T-helper 17 cell (primary cell): ENCODE data around the gene CALR. TPM values are rescaled to one million over a fixed set of nuclear protein-coding genes. Genes with fewer than 3 reads are reported as not detected.
"Not testable (repeated sequence)": the region's sequence is repeated elsewhere in the genome, so short reads cannot be mapped to it uniquely, and the experiment has no call there.

ENCODE experiments used
- ATAC-seq: fragments of 150-1000 bp; cut with Tn5 transposase; 2 replicates; pipeline ENCODE4 v1.10.0; 2021; ENCODE audit warnings: mild to moderate bottlenecking, moderate library complexity
- DNase-seq, 3 donors: peaks; one replicate each; pipeline versions ENCODE4 v3.0.0 to v3.0.0-alpha.2; 2020 to 2021
- H3K9me3 ChIP-seq: one replicate; pipeline ENCODE4 v1.7.0; 2013; ENCODE audit warnings: low read length, mild to moderate bottlenecking; ENCODE audit not compliant: control insufficient read depth, poor library complexity, severe bottlenecking
- H3K27ac Mint-ChIP-seq: one replicate; pipeline ENCODE4 v1.8.0; 2022; ENCODE audit warnings: mild to moderate bottlenecking, moderate library complexity, mixed read lengths
- H3K27me3 Mint-ChIP-seq: one replicate; pipeline ENCODE4 v1.8.0; 2022; ENCODE audit warnings: mixed read lengths
- H3K36me3 Mint-ChIP-seq: one replicate; pipeline ENCODE4 v1.8.0; 2022; ENCODE audit warnings: low read depth, mixed read lengths
- H3K4me1 Mint-ChIP-seq: one replicate; pipeline ENCODE4 v1.8.0; 2022; ENCODE audit warnings: mild to moderate bottlenecking, mixed read lengths
- H3K4me3 Mint-ChIP-seq: one replicate; pipeline ENCODE4 v1.8.0; 2022; ENCODE audit warnings: mild to moderate bottlenecking, moderate library complexity, mixed read lengths
- total RNA-seq, 4 donors: library from RNA in 2 of 4; stranded (reverse) in 2 of 4; gene quantifications; one replicate each; pipeline ENCODE4 v1.2.3 and lab custom pipeline; 2022 to 2026

CALR gene
- total RNA-seq, 2 donors from 2014 or later, result 418 to 472 TPM

- H3K9me3 ChIP-seq, result no peaks in the 10 kb centered on the region
- Mint-ChIP-seq H3K4me3 (no peak overlapping the region), H3K4me1 (peaks cover 23% of the 10 kb centered on the region), H3K27ac (peak overlapping the region; percentile 43), H3K36me3 (peaks cover 7% of the 10 kb centered on the region), H3K27me3 (no peaks in the 10 kb centered on the region)
- DNase-seq, result no peak
- ATAC-seq, result no peak
These were observed 14.2 kb downstream of the CALR start for GRCh38 chr19:12952488-12953137.

GRCh38 chr19:12953138-12953798 is 14.9 kb downstream of the CALR start:
- H3K27me3 Mint-ChIP-seq, result no peaks in the 10 kb centered on the region
- ATAC-seq (no peak), DNase-seq (no peak)
- no peaks in the 10 kb centered on the region for H3K9me3 ChIP-seq
- H3K4me3 Mint-ChIP-seq, result peak overlapping the region; percentile 2
- H3K27ac Mint-ChIP-seq, result peak overlapping the region; percentile 60
- peaks cover 21% of the 10 kb centered on the region for H3K4me1 Mint-ChIP-seq
- H3K36me3 Mint-ChIP-seq, result peaks cover 7% of the 10 kb centered on the region

DNA sequence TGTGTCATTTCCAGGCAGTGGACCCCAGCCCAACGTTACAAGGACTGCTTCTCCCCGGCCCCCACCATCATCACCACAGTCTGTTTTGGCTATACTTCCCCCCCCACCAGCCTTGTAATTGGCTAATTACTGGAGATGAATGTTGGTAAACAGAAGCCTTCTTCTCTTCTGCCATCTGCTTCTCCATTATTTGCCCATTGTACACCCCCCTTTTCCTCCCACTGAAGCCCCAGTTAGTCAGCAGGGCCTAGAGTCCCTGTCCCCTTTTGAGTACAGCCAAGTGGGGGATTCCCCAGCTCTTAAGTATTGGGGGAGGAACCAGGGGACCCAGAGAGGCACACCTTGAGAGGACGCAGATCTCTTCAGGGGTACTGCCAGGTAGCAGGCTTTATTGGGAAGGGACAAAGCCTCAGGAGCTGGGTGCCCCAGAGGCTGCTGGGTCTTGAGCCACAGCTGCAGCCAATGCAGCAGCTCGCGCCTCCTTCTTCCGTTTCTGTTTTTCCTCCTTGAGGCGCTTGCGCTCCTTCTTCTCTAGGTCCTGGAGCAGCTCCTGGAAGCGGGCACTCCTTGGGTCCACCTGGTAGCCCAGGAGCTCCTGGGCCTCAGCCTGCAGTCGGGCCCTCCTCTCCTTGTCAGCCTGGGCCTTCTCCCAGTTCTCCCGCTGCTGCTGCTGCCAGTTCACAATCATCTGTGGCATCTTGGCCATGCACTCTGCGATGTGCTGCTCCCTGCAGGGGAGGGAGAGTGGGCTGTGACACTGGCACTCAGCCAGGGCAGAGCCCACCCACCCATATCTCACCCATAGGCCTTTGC is 15.6 kb downstream of the CALR start:
- ATAC-seq (no peak), DNase-seq (no peak)
- Mint-ChIP-seq H3K4me3 (peak overlapping the region; percentile 28), H3K27ac (peak overlapping the region; percentile 60), H3K27me3 (no peaks in the 10 kb centered on the region), H3K4me1 (peaks cover 21% of the 10 kb centered on the region), H3K36me3 (peaks cover 7% of the 10 kb centered on the region)
- no peaks in the 10 kb centered on the region for H3K9me3 ChIP-seq

GRCh38 chr19:12954612-12954962 is 16.2 kb downstream of the CALR start:
- DNase-seq, result no peak
- no peak for ATAC-seq
- Mint-ChIP-seq H3K27ac (peak overlapping the region; percentile 60), H3K4me3 (peak overlapping the region; percentile 28), H3K36me3 (peaks cover 7% of the 10 kb centered on the region), H3K27me3 (no peaks in the 10 kb centered on the region), H3K4me1 (peaks cover 21% of the 10 kb centered on the region)
- no peaks in the 10 kb centered on the region for H3K9me3 ChIP-seq

DNA sequence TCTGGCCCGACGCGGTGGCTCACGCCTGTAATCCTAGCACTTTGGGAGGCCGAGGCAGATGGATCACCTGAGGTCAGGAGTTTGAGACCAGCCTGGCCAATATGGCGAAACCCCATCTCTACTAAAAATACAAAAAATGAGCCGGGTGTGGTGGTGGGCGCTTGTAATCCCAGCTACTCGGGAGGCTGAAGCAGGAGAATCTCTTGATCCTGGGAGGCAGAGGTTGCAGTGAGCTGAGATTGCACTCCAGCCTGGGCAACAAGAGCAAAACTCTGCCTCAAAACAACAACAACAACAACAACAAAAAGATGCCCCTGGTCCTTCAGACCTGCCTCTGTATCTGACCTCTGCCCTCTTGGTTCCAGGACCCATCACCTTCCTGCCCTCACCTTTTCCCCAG is 17.2 kb downstream of the CALR start:
- peaks cover 19% of the 10 kb centered on the region for H3K4me1 Mint-ChIP-seq
- not testable (repeated sequence) for ATAC-seq, H3K9me3 ChIP-seq, H3K36me3 Mint-ChIP-seq, H3K27me3 Mint-ChIP-seq, DNase-seq
- peak overlapping the region; percentile 87 for H3K4me3 Mint-ChIP-seq
- H3K27ac Mint-ChIP-seq, result peak overlapping the region; percentile 84

GRCh38 chr19:12955996-12956395 is 17.6 kb downstream of the CALR start:
- peaks cover 3% of the 10 kb centered on the region for H3K36me3 Mint-ChIP-seq

GRCh38 chr19:12956446-12957388 is 18.3 kb downstream of the CALR start, which contains the start of gene GADD45GIP1:
Gene GADD45GIP1 (minus strand): TSS chr19:12957223. CDS start chr19:12957212, 11 bp downstream.
- Mint-ChIP-seq H3K4me1 (peaks cover 19% of the 10 kb centered on the region), H3K36me3 (peaks cover 3% of the 10 kb centered on the region), H3K4me3 (peak within 1 kb of the TSS; percentile 87), H3K27ac (peak within 1 kb of the TSS; percentile 84), H3K27me3 (no peaks in the 10 kb centered on the region)
- ATAC-seq (peak; percentile 97), DNase-seq (peak; percentile 65 to 76 (median 67))
- H3K9me3 ChIP-seq, result no peaks in the 10 kb centered on the region

More at GRCh38 chr19:12955996-12956395, 17.6 kb downstream of the CALR start:
- H3K27ac Mint-ChIP-seq, result peak overlapping the region; percentile 84
- H3K9me3 ChIP-seq, result no peaks in the 10 kb centered on the region
- DNase-seq (no peak), ATAC-seq (no peak)
- peak overlapping the region; percentile 87 for H3K4me3 Mint-ChIP-seq
- peaks cover 19% of the 10 kb centered on the region for H3K4me1 Mint-ChIP-seq
- no peaks in the 10 kb centered on the region for H3K27me3 Mint-ChIP-seq

- DNase-seq, H3K9me3 ChIP-seq, H3K36me3 Mint-ChIP-seq, H3K27me3 Mint-ChIP-seq: not testable (repeated sequence)
- ATAC-seq, result peak; percentile 39
- Mint-ChIP-seq H3K27ac (peak overlapping the region; percentile 83), H3K4me1 (peaks cover 21% of the 10 kb centered on the region), H3K4me3 (peak overlapping the region; percentile 87)
These were observed 19.1 kb downstream of the CALR start for GRCh38 chr19:12957389-12957952.

DNA sequence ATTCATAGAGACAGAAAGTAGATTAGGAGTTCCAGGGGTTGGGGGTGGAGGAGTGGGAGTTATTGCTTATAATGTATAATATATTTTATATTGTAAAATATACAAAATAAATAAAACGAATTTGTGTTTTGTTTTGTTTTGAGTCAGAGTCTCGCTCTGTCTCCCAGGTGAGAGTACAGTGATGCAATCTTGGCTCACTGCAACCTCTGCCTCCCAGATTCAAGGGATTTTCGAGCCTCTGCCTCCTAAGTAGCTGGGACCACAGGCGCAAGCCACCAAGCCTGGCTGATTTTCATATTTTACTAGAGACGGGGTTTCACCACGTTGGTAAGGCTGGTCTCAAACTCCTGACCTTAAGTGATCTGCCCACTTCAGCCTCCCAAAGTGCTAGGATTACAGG is 21.1 kb downstream of the CALR start:
- H3K9me3 ChIP-seq, result no peaks in the 10 kb centered on the region
- Mint-ChIP-seq H3K27ac (no peak overlapping the region), H3K4me3 (no peak overlapping the region), H3K27me3 (no peaks in the 10 kb centered on the region), H3K4me1 (peaks cover 17% of the 10 kb centered on the region), H3K36me3 (peaks cover 4% of the 10 kb centered on the region)
- DNase-seq (no peak), ATAC-seq (no peak)

DNA sequence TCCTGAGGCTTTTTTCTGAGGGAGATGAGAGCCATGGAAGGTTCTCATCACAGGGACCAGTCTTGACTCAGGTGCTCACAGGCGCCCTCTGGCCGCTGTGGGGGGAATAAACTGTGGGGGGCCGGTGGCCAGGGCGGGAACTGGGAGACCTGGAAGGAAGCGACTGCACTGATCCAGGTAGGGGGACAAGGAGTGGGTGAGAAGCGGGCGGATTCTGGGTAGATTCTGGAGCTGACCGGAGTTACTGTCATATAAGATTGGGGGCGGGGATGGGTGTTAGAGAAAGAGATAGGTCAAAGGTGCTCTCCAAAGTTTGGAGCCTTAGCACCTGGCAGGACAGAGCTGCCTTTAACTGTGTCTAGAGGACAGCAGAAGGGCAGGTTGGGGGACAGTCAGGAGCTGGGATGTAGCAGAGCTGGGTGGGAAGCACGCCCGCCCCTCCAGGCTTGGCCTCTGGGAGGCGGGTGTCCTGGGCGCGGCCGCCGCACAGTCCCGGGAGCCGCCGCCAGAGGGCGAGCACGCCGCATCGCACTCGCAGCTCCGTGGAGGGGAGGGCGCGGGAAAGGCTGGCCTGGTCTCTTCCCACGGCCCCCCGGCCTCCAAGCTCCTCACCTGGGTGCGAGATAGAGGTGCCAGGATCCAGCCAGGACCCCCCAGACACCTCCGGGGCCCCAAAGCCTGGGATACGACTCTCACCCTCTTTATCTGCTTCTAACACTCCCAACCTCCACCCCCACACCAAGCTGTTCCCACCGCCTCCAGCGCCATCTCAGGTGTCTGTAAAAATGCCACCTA is 26.8 kb downstream of the CALR start:
- Mint-ChIP-seq H3K36me3 (peaks cover 4% of the 10 kb centered on the region), H3K4me1 (peaks cover 6% of the 10 kb centered on the region), H3K27ac (peak overlapping the region; percentile 65), H3K27me3 (no peaks in the 10 kb centered on the region), H3K4me3 (peak overlapping the region; percentile 97)
- ATAC-seq (peak; percentile 95), DNase-seq (peak; percentile 71 to 81 (median 77))
- H3K9me3 ChIP-seq, result no peaks in the 10 kb centered on the region

DNA sequence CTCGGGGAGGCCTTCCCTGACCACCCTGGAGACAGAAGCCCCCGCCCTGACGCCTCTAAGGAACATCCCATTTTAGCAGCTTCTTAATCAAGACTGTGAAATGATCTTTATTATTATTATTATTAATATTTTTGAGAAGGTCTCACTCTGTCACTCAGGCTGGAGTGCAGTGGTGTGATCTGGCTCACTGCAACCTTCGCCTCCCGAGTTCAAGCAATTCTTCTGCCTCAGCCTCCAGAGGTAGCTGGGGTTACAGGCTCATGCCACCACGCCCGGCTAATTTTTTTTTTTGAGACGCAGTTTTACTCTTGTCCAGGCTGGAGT is 27.4 kb downstream of the CALR start:
- Mint-ChIP-seq H3K4me1 (peaks cover 6% of the 10 kb centered on the region), H3K27me3 (no peaks in the 10 kb centered on the region), H3K36me3 (peaks cover 4% of the 10 kb centered on the region), H3K4me3 (peak overlapping the region; percentile 97), H3K27ac (no peak overlapping the region)
- DNase-seq (no peak), ATAC-seq (no peak)
- H3K9me3 ChIP-seq, result no peaks in the 10 kb centered on the region

- peaks cover 2% of the 10 kb centered on the region for H3K36me3 Mint-ChIP-seq
- no peaks in the 10 kb centered on the region for H3K27me3 Mint-ChIP-seq
- no peaks in the 10 kb centered on the region for H3K9me3 ChIP-seq
- DNase-seq (no peak), ATAC-seq (no peak)
- H3K4me1 Mint-ChIP-seq, result peaks cover 4% of the 10 kb centered on the region
- no peak overlapping the region for H3K27ac Mint-ChIP-seq
- no peak overlapping the region for H3K4me3 Mint-ChIP-seq
These were observed 29.5 kb downstream of the CALR start for GRCh38 chr19:12967907-12968306.
